ENCODE data around the gene CX3CR1. TPM values are rescaled to one million over a fixed set of nuclear protein-coding genes. Genes with fewer than 3 reads are reported as not detected.

CX3CR1 gene
- total and polyA plus RNA-seq, 9 donors, result 0.12 to 8.4 (median 1.3) TPM

DNA sequence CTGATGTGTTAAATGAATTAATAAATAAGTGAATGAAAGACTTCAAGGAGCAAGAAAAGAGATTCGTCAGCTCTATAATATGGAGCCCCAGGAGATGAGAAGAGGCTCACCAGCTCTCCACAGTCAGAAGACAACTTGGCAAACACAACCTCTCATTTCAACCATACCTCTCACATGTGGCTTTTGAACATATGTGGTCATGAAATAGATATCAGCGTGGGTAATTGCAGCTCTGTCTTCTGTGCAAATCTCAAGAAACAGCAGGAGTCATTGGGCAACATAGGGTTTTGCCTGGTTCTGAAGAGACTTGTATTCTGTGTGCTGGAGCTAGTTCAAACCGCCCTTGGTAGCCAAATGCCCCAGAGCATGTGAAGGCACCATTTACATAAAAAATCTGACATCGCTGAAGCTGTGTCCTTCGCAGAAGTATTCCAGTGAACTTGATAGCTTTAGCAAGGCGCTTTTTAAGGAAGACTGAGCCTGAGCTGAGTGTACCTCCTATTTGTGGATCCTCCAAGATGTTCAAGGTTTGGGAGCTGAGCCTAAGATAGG, 8.4 kb downstream of the CX3CR1 start:
- TF ChIP-seq EP300 (IDR thresholded peaks at IDR 0.05) (no peak), POLR2A (IDR thresholded peaks at IDR 0.05) (no peak), CTCF (IDR thresholded peaks at IDR 0.05) (no peak)
- no peak overlapping the region for H3K27ac ChIP-seq
- no peak for DNase-seq

DNA sequence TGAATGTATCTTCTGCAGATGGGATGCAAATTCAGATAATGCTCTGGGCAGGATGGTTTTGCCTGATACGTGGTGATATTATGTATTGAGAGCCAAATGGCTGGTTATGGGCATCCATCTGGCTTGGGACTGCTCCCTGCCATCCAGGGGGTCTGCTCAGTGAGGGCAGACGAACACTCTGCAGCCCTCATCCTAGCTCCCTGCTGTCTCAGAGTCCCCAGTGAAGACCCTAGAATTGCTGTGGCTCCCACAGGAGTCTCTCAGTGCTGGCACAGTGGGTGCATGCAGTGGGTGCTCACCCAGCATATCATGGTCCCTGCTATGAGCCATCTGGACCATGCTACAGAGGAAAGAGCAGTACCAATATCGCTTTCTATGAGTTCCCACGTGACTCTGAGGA, 10.3 kb downstream of the CX3CR1 start:
- H3K27me3 ChIP-seq, result no peaks in the 10 kb centered on the region
- no peak overlapping the region for H3K4me3 ChIP-seq
- H3K27ac ChIP-seq, result no peak overlapping the region
- H3K9me3 ChIP-seq, result no peaks in the 10 kb centered on the region
- TF ChIP-seq POLR2A (IDR thresholded peaks at IDR 0.05), result no peak
- no peaks in the 10 kb centered on the region for H3K36me3 ChIP-seq
- DNase-seq, result no peak
- 83 to 87% (median 84%) methylated on average over 4 of the region's 4 CpGs for WGBS, 3 donors
- intact Hi-C loops (cut with DNase I), result no loop called here
- no peaks in the 10 kb centered on the region for H3K4me1 ChIP-seq (ENCODE audit: insufficient read depth)

More for the DNA sequence above, 8.4 kb downstream of the CX3CR1 start:
- intact Hi-C loops (cut with DNase I), result no loop called here
- no peaks in the 10 kb centered on the region for H3K4me1 ChIP-seq (ENCODE audit: insufficient read depth)
- H3K4me3 ChIP-seq, result no peak overlapping the region
- H3K36me3 ChIP-seq, result no peaks in the 10 kb centered on the region
- WGBS, 3 donors, result 93 to 95% (median 93%) methylated on average over 6 of the region's 6 CpGs
- H3K27me3 ChIP-seq, result no peaks in the 10 kb centered on the region
- no peaks in the 10 kb centered on the region for H3K9me3 ChIP-seq

DNA sequence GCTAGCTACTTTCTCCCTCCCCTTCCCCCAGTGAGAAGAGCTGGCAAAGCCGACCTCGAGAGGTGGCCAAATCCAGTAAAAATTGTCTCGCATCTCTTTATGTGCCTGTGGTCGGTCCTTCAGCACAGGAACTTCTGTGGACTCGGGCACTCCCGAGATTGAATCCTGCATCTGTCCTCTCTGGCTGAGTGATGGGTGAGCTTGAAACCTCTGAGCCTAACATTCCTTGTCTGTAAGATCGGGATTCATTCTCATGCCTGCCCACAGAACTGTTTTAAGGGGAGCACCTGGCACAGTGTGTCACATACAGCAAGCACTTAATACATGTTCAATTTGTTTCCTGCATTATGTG, 11.3 kb downstream of the CX3CR1 start:
- Histone ChIP-seq H3K27ac (no peak overlapping the region), H3K4me1 (ENCODE audit: insufficient read depth) (no peaks in the 10 kb centered on the region), H3K27me3 (no peaks in the 10 kb centered on the region), H3K4me3 (no peak overlapping the region), H3K36me3 (no peaks in the 10 kb centered on the region), H3K9me3 (no peaks in the 10 kb centered on the region)
- DNase-seq, result no peak
- intact Hi-C loops (cut with DNase I), result no loop called here
- TF ChIP-seq CTCF (IDR thresholded peaks at IDR 0.05) (no peak), EP300 (IDR thresholded peaks at IDR 0.05) (no peak), POLR2A (IDR thresholded peaks at IDR 0.05) (no peak)
- 60 to 83% (median 74%) methylated on average over 7 of the region's 7 CpGs for WGBS, 3 donors

DNA sequence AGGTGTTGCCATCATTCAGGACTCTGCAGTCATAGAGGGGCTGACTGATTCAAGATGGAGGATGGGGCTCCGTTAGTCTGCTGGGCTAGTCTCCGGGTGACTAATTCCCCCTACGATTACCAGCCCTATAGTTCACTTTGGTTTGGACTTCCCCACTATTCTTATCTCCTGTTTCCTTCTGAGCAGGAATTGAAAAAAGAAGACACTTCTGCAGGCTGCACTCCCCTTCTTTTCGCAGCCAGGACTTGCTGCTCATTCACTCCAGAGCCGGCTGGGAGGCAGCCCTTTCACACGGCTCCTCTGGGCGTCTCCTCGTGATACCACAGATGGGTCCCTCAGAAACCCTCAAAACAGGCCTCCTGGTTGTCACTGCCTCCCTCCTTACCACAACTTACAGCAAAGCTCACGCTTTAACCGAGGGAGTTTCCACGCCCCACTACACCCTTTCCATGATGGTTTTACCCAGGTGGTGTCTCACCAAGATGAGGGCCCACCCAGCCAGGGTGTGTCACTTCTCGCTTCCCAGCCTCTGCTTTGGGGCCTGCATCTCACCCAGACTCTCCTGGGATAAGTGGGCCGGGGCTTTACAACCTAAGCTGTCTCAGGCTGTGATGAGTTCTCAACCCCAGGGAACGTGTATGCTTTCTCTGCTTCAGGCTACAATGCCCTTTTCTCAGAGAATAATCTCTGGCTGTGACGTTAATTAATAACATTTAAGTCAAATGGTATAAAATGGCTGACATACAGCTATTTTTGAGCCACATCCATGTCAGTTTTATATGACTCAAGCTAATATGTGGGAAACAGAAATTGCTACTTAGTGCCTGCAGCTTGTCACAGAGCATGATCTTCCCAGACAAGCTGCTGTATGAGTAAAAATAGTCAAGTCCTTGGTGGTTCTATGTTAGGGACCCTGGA, 11.9 kb downstream of the CX3CR1 start:
- no peak overlapping the region for H3K27ac ChIP-seq
- no peak for TF ChIP-seq EP300 (IDR thresholded peaks at IDR 0.05)
- no peak for TF ChIP-seq POLR2A (IDR thresholded peaks at IDR 0.05)
- no peak for TF ChIP-seq CTCF (IDR thresholded peaks at IDR 0.05)
- H3K27me3 ChIP-seq, result no peaks in the 10 kb centered on the region
- 65 to 71% (median 71%) methylated on average over 15 of the region's 15 CpGs for WGBS, 3 donors
- DNase-seq, result no peak
- intact Hi-C loops (cut with DNase I), result no loop called here
- H3K4me3 ChIP-seq, result no peak overlapping the region
- H3K36me3 ChIP-seq, result no peaks in the 10 kb centered on the region
- no peaks in the 10 kb centered on the region for H3K4me1 ChIP-seq (ENCODE audit: insufficient read depth)
- no peaks in the 10 kb centered on the region for H3K9me3 ChIP-seq

GRCh38 chr3:39264053-39264452, 15.8 kb downstream of the CX3CR1 start:
- Histone ChIP-seq H3K4me1 (ENCODE audit: insufficient read depth) (no peaks in the 10 kb centered on the region), H3K4me3 (no peak overlapping the region), H3K9me3 (no peaks in the 10 kb centered on the region), H3K36me3 (no peaks in the 10 kb centered on the region), H3K27me3 (no peaks in the 10 kb centered on the region), H3K27ac (no peak overlapping the region)
- 90 to 95% (median 90%) methylated on average over 3 of the region's 3 CpGs for WGBS, 3 donors
- no peak for DNase-seq
- intact Hi-C loops (cut with DNase I), result no loop called here
- no peak for TF ChIP-seq POLR2A (IDR thresholded peaks at IDR 0.05)
- no peak for TF ChIP-seq EP300 (IDR thresholded peaks at IDR 0.05)
- TF ChIP-seq CTCF (IDR thresholded peaks at IDR 0.05), result no peak

Data from ovary (tissue), 9 donors.